Stimulated activated CD8-positive, alpha-beta memory T cell treated with anti-CD3 and anti-CD28 coated beads, Interleukin-15, amount 100 ng/mL, for 4 hours (primary cell): ENCODE data around the gene C6orf89.
"Not testable (repeated sequence)": the region's sequence is repeated elsewhere in the genome, so short reads cannot be mapped to it uniquely, and the experiment has no call there.

ENCODE experiments used
- DNase-seq, 2 donors: peaks; one replicate each; pipeline ENCODE4 v3.0.0-alpha.2; 2020; ENCODE audit warnings: low read depth in 2 of 2

The C6orf89 gene

GRCh38 chr6:36924131-36924530 is 38.4 kb downstream of the C6orf89 start:
- DNase-seq, result no peak

GRCh38 chr6:36924778-36925374 is 39.1 kb downstream of the C6orf89 start:
- no peak for DNase-seq

GRCh38 chr6:36925809-36926208 is 40.1 kb downstream of the C6orf89 start:
- no peak for DNase-seq

- DNase-seq, result no peak
These were observed 41.2 kb downstream of the C6orf89 start for GRCh38 chr6:36926708-36927513.

GRCh38 chr6:36927691-36928546 is 42.2 kb downstream of the C6orf89 start:
- no peak for DNase-seq

GRCh38 chr6:36928547-36928918 is 42.8 kb downstream of the C6orf89 start:
- DNase-seq, result no peak

- DNase-seq, result no peak
These were observed 43.4 kb downstream of the C6orf89 start for GRCh38 chr6:36929152-36929551.

GRCh38 chr6:36929607-36930006 is 43.9 kb downstream of the C6orf89 start:
- no peak for DNase-seq

GRCh38 chr6:36930483-36930882 is 44.7 kb downstream of the C6orf89 start:
- no peak for DNase-seq

- no peak for DNase-seq
These were observed 47.4 kb downstream of the C6orf89 start for GRCh38 chr6:36933102-36933501.

GRCh38 chr6:36933519-36933918 is 47.8 kb downstream of the C6orf89 start:
- no peak for DNase-seq

GRCh38 chr6:36934901-36935300 is 49.1 kb downstream of the C6orf89 start:
- no peak for DNase-seq

GRCh38 chr6:36936824-36937223 is 51.1 kb downstream of the C6orf89 start:
- no peak for DNase-seq

- DNase-seq, result no peak
These were observed 52.1 kb downstream of the C6orf89 start for GRCh38 chr6:36937896-36938295.

GRCh38 chr6:36938536-36938935 is 52.8 kb downstream of the C6orf89 start:
- DNase-seq, result no peak

- not testable (repeated sequence) for DNase-seq
These were observed 53.3 kb downstream of the C6orf89 start for GRCh38 chr6:36939005-36939404.

GRCh38 chr6:36940027-36940426 is 54.3 kb downstream of the C6orf89 start:
- no peak for DNase-seq

- not testable (repeated sequence) for DNase-seq
These were observed 55.8 kb downstream of the C6orf89 start for GRCh38 chr6:36941561-36941960.

- not testable (repeated sequence) for DNase-seq
These were observed 56.6 kb downstream of the C6orf89 start for GRCh38 chr6:36942329-36942728.

GRCh38 chr6:36944650-36945049 is 58.9 kb downstream of the C6orf89 start:
- DNase-seq, result no peak

- no peak for DNase-seq
These were observed 59.5 kb downstream of the C6orf89 start for GRCh38 chr6:36945301-36945700.

- DNase-seq, result no peak
These were observed 60.8 kb downstream of the C6orf89 start for GRCh38 chr6:36946526-36946925.
